Measurements from ENCODE around the gene BICD1. TPM values are rescaled to one million over a fixed set of nuclear protein-coding genes. Genes with fewer than 3 reads are reported as not detected.

BICD1 gene
- total and polyA plus RNA-seq, 10 donors, result 8.5 to 62.9 (median 44.2) TPM

DNA sequence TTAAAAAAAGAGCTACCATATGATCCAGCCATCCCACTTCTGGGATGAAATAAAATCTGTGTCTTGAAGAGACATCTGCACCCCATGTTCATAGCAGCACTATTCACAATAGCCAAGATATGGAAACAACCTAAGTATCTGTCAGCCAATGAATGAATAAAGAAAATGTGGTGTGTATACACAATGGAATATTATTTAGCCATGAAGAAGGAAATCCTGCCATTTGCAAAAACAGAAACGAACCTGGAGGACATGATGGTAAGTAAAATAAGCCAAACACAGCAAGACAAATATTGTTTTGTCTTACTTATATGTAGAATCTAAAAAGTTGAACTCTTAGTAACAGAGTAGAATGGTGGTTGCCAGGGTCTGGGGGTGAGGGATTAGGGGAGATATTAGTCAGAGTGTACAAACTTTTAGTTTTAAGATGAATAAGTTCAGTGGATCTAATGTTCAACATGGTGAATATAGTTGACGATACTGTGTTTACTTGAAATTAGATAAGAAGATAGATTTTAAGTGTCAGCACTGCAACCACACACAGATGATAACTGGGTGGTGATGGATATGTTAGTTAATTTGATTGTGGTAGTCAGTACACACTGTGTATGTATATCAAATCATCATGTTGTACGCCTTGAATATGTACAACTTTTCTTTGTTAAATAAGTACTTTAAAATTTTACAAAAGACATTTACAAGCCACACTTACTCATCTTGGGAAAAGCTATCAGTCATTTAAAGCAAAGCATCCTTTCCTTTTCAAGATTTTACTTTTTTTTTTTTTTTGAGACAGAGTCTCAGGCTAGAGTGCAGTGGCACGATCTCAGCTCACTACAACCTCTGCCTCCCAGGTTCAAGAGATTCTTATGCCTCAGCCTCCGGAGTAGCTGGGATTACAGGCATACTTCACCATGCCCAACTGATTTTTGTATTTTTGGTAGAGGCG, 89.9 kb downstream of the BICD1 start:
- TF ChIP-seq POLR2AphosphoS5 (IDR thresholded peaks at IDR 0.05) (no peak), CTCF (IDR thresholded peaks at IDR 0.05 in 8 of 11, conservative IDR thresholded peaks at IDR 0.05 in 3 of 11) (no peak), POLR2A (IDR thresholded peaks at IDR 0.05) (no peak)
- intact Hi-C loops (cut with DNase I; ENCODE audit: low total_unique reads), result no loop called here
- DNase-seq, result no peak
- H3K4me1 ChIP-seq, result no peaks in the 10 kb centered on the region
- H3K27me3 ChIP-seq (replicated peaks in 1 of 7), result no peaks in the 10 kb centered on the region
- peaks cover 0 to 34% (median 21%) of the 10 kb centered on the region in 8 donors for H3K9me3 ChIP-seq
- 80 to 91% (median 84%) methylated on average over 6 of the region's 6 CpGs for WGBS, 5 donors
- no peaks in the 10 kb centered on the region for H3K36me3 ChIP-seq
- H3K4me3 ChIP-seq, result no peak overlapping the region
- no peak overlapping the region for H3K27ac ChIP-seq

DNA sequence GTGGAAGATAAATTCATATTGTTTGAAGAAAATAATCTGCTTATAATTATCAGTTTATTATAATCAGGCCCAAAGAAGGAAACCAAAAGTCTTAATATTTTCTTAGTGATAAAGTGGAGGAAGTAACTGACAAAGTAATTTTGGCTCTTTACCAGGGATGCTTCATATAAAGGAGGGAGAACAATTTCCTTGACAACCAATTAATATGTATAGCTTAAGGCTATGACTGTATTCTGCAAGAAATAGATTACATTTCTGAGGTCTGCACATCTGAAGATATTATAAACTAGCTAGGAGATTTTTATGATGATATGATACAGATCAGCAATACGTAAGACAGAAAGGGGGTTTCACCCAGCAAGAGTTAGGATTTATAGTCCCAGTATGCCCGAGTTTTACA, 90.8 kb downstream of the BICD1 start:
- no peaks in the 10 kb centered on the region for H3K36me3 ChIP-seq
- no peak for DNase-seq
- H3K4me3 ChIP-seq, result no peak overlapping the region
- no peaks in the 10 kb centered on the region for H3K27me3 ChIP-seq (replicated peaks in 1 of 7)
- H3K4me1 ChIP-seq, result no peaks in the 10 kb centered on the region
- intact Hi-C loops (cut with DNase I; ENCODE audit: low total_unique reads), result no loop called here
- 66 to 88% (median 86%) methylated on average over 2 of the region's 2 CpGs for WGBS, 5 donors
- TF ChIP-seq CTCF (IDR thresholded peaks at IDR 0.05 in 8 of 11, conservative IDR thresholded peaks at IDR 0.05 in 3 of 11) (no peak), POLR2A (IDR thresholded peaks at IDR 0.05) (no peak), POLR2AphosphoS5 (IDR thresholded peaks at IDR 0.05) (no peak)
- peaks cover 0 to 34% (median 21%) of the 10 kb centered on the region in 8 donors for H3K9me3 ChIP-seq
- H3K27ac ChIP-seq, result no peak overlapping the region

DNA sequence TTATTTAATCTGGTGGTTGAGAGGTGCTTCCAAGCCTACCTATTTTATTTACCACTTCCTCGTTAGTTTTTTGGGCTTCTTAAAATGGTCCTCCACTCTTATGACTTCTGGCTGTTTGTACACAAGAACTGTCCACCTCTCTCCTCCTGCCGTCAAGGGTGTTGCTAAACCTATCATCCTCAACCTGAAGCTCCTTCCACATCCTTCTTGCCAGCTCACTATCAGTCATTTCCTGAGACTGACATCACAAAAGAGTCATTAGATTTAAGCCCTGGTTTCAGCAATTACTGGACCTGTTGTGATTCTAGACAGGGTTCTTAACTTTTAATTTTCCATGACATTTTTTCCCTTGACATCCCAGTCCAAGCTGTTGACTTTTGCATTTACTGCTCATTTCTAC, 91.9 kb downstream of the BICD1 start:
- no peak overlapping the region for H3K4me3 ChIP-seq
- no peak for DNase-seq

More for the DNA sequence above, 91.9 kb downstream of the BICD1 start:
- no peak overlapping the region for H3K27ac ChIP-seq
- TF ChIP-seq POLR2A (IDR thresholded peaks at IDR 0.05) (no peak), POLR2AphosphoS5 (IDR thresholded peaks at IDR 0.05) (no peak), CTCF (IDR thresholded peaks at IDR 0.05 in 8 of 11, conservative IDR thresholded peaks at IDR 0.05 in 3 of 11) (no peak)
- H3K9me3 ChIP-seq, result peaks cover 0 to 28% (median 21%) of the 10 kb centered on the region in 8 donors
- WGBS, 5 donors, result 50 to 80% (median 70%) methylated on average over 2 of the region's 2 CpGs
- H3K4me1 ChIP-seq, result no peaks in the 10 kb centered on the region
- intact Hi-C loops (cut with DNase I; ENCODE audit: low total_unique reads), result no loop called here
- no peaks in the 10 kb centered on the region for H3K36me3 ChIP-seq
- H3K27me3 ChIP-seq (replicated peaks in 1 of 7), result no peaks in the 10 kb centered on the region

Data from spleen (tissue), 11 donors.